ENCODE data around the gene SHC2. TPM values are rescaled to one million over a fixed set of nuclear protein-coding genes. Genes with fewer than 3 reads are reported as not detected.
"Not testable (repeated sequence)": the region's sequence is repeated elsewhere in the genome, so short reads cannot be mapped to it uniquely, and the experiment has no call there.

The SHC2 gene
- total RNA-seq, 2 experiments from 2014 or later: 0.21 TPM; not detected in 1

- ATAC-seq (no peak), DNase-seq (no peak)
- POLR2A ChIA-PET: no interaction called here
- Mint-ChIP-seq H3K27me3 (peaks cover 2% of the 10 kb centered on the region), H3K27ac (no peak overlapping the region), H3K36me3 (ENCODE audit: low read depth) (no peaks in the 10 kb centered on the region), H3K4me1 (no peaks in the 10 kb centered on the region), H3K4me3 (no peak overlapping the region), H3K9me3 (ENCODE audit: low read depth) (no peaks in the 10 kb centered on the region)
- CTCF ChIA-PET: no interaction called here
- intact Hi-C loops (cut with DNase I, micrococcal nuclease): no loop called here
Observed at GRCh38 chr19:424546-424945, 36.3 kb downstream of the SHC2 start.

- Mint-ChIP-seq H3K27me3 (peaks cover 2% of the 10 kb centered on the region), H3K9me3 (ENCODE audit: low read depth) (no peaks in the 10 kb centered on the region), H3K36me3 (ENCODE audit: low read depth) (no peaks in the 10 kb centered on the region), H3K27ac (no peak overlapping the region), H3K4me1 (no peaks in the 10 kb centered on the region), H3K4me3 (no peak overlapping the region)
- ATAC-seq: no peak
- POLR2A ChIA-PET: no interaction called here
- DNase-seq: no peak
- intact Hi-C loops (cut with DNase I, micrococcal nuclease): no loop called here
- CTCF ChIA-PET: interaction anchor here (0.6 kb wide), 1 partner anchor 40 kb away, joined by 3 read pairs; no protein-coding TSS in a partner anchor
Observed at GRCh38 chr19:423691-424466, 37.0 kb downstream of the SHC2 start.

GRCh38 chr19:422917-423226 lies 38.0 kb downstream of the SHC2 start:
- H3K4me3 Mint-ChIP-seq; H3K27me3 Mint-ChIP-seq; DNase-seq; CTCF ChIA-PET; H3K9me3 Mint-ChIP-seq (ENCODE audit: low read depth); ATAC-seq; H3K27ac Mint-ChIP-seq; POLR2A ChIA-PET; H3K36me3 Mint-ChIP-seq (ENCODE audit: low read depth); intact Hi-C loops (cut with DNase I, micrococcal nuclease); H3K4me1 Mint-ChIP-seq: not testable (repeated sequence)

- ATAC-seq: no peak
- no peak overlapping the region for H3K27ac Mint-ChIP-seq
- ChIA-PET POLR2A (no interaction called here), CTCF (no interaction called here)
- no peak overlapping the region for H3K4me3 Mint-ChIP-seq
- H3K9me3 Mint-ChIP-seq (ENCODE audit: low read depth): no peaks in the 10 kb centered on the region
- peaks cover 2% of the 10 kb centered on the region for H3K27me3 Mint-ChIP-seq
- intact Hi-C loops (cut with DNase I, micrococcal nuclease): no loop called here
- no peaks in the 10 kb centered on the region for H3K36me3 Mint-ChIP-seq (ENCODE audit: low read depth)
- no peaks in the 10 kb centered on the region for H3K4me1 Mint-ChIP-seq
- no peak for DNase-seq
Observed at GRCh38 chr19:422213-422916, 38.5 kb downstream of the SHC2 start.

- Mint-ChIP-seq H3K27me3 (peaks cover 2% of the 10 kb centered on the region), H3K36me3 (ENCODE audit: low read depth) (no peaks in the 10 kb centered on the region), H3K4me1 (no peaks in the 10 kb centered on the region), H3K9me3 (ENCODE audit: low read depth) (no peaks in the 10 kb centered on the region), H3K4me3 (no peak overlapping the region), H3K27ac (no peak overlapping the region)
- POLR2A ChIA-PET: no interaction called here
- intact Hi-C loops (cut with DNase I, micrococcal nuclease): no loop called here
- CTCF ChIA-PET: interaction anchor here (0.8 kb wide), 1 partner anchor 153 kb away, joined by 3 read pairs; no protein-coding TSS in a partner anchor
- DNase-seq (no peak), ATAC-seq (no peak)
Observed at GRCh38 chr19:419721-420515, 40.9 kb downstream of the SHC2 start.

GRCh38 chr19:418761-419671 lies 41.8 kb downstream of the SHC2 start:
- Mint-ChIP-seq H3K9me3 (ENCODE audit: low read depth) (no peaks in the 10 kb centered on the region), H3K36me3 (ENCODE audit: low read depth) (no peaks in the 10 kb centered on the region), H3K27ac (no peak overlapping the region), H3K4me3 (no peak overlapping the region), H3K27me3 (peaks cover 2% of the 10 kb centered on the region), H3K4me1 (no peaks in the 10 kb centered on the region)
- ChIA-PET CTCF (no interaction called here), POLR2A (no interaction called here)
- DNase-seq (no peak), ATAC-seq (no peak)
- intact Hi-C loops (cut with DNase I, micrococcal nuclease): no loop called here

- no peak for DNase-seq
- ChIA-PET POLR2A (no interaction called here), CTCF (no interaction called here)
- Mint-ChIP-seq H3K36me3 (ENCODE audit: low read depth) (no peaks in the 10 kb centered on the region), H3K4me1 (no peaks in the 10 kb centered on the region), H3K9me3 (ENCODE audit: low read depth) (no peaks in the 10 kb centered on the region), H3K4me3 (no peak overlapping the region), H3K27me3 (no peaks in the 10 kb centered on the region), H3K27ac (no peak overlapping the region)
- intact Hi-C loops (cut with DNase I, micrococcal nuclease): no loop called here
- no peak for ATAC-seq
Observed at GRCh38 chr19:416416-416815, 44.4 kb downstream of the SHC2 start.

- no peaks in the 10 kb centered on the region for H3K9me3 Mint-ChIP-seq (ENCODE audit: low read depth)
- H3K36me3 Mint-ChIP-seq (ENCODE audit: low read depth): no peaks in the 10 kb centered on the region
- no peaks in the 10 kb centered on the region for H3K27me3 Mint-ChIP-seq
- intact Hi-C loops (cut with DNase I, micrococcal nuclease): no loop called here
- H3K27ac Mint-ChIP-seq: no peak overlapping the region
- ATAC-seq (no peak), DNase-seq (no peak)
- H3K4me1 Mint-ChIP-seq: no peaks in the 10 kb centered on the region
- no peak overlapping the region for H3K4me3 Mint-ChIP-seq
- ChIA-PET POLR2A (no interaction called here), CTCF (no interaction called here)
Observed at GRCh38 chr19:415292-415691, 45.5 kb downstream of the SHC2 start.

- ATAC-seq (no peak), DNase-seq (no peak)
- intact Hi-C loops (cut with DNase I, micrococcal nuclease): no loop called here
- Mint-ChIP-seq H3K27me3 (peaks cover 9% of the 10 kb centered on the region), H3K4me3 (no peak overlapping the region), H3K4me1 (peaks cover 6% of the 10 kb centered on the region), H3K27ac (no peak overlapping the region), H3K9me3 (ENCODE audit: low read depth) (no peaks in the 10 kb centered on the region), H3K36me3 (ENCODE audit: low read depth) (no peaks in the 10 kb centered on the region)
- ChIA-PET POLR2A (no interaction called here), CTCF (no interaction called here)
Observed at GRCh38 chr19:413756-414420, 46.9 kb downstream of the SHC2 start.

GRCh38 chr19:412356-413355 lies 48.2 kb downstream of the SHC2 start:
- Mint-ChIP-seq H3K4me3 (no peak overlapping the region), H3K36me3 (ENCODE audit: low read depth) (no peaks in the 10 kb centered on the region), H3K27me3 (peaks cover 9% of the 10 kb centered on the region), H3K4me1 (peaks cover 6% of the 10 kb centered on the region), H3K9me3 (ENCODE audit: low read depth) (no peaks in the 10 kb centered on the region), H3K27ac (no peak overlapping the region)
- DNase-seq (no peak), ATAC-seq (no peak)
- intact Hi-C loops (cut with DNase I, micrococcal nuclease): no loop called here
- ChIA-PET CTCF (interaction anchor here (0.6 to 1.5 kb wide), 3 partner anchors 28 to 93 kb away, joined by 3 read pairs; no protein-coding TSS in a partner anchor), POLR2A (no interaction called here)
